ENCODE results near the gene LMO7. TPM values are rescaled to one million over a fixed set of nuclear protein-coding genes. Genes with fewer than 3 reads are reported as not detected.

The LMO7 gene
- total RNA-seq, 1 experiment from 2014 or later, result 18.5 TPM

DNA sequence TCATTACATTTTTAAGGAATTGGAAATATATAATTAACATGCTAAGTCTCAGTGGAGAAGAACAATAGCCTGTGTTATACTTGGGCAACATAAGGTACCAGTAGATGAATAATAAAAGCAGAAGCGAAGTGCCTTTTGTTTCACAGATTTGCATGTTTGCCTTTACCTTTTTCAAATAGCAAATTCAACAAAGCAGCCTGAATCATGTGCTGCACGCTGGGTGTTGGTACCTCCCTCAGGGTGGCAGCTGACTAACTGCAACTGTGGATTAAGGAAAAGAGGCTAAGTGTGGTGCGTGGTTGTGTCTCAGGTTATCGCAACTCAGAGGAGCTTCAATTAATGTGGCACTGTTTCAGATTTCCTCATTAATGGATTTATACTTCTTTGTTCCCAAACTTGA, 189.0 kb downstream of the LMO7 start:
- no peak for DNase-seq (ENCODE audit: low spot score)
- no peaks in the 10 kb centered on the region for H3K27me3 Mint-ChIP-seq (ENCODE audit: low read depth)
- ATAC-seq, result peak; percentile 88
- peaks cover 54% of the 10 kb centered on the region for H3K4me1 Mint-ChIP-seq
- peaks cover 15% of the 10 kb centered on the region for H3K36me3 Mint-ChIP-seq
- ChIA-PET CTCF (interaction anchor here (1.0 kb wide), 1 partner anchor 140 kb away, joined by 4 read pairs; no protein-coding TSS in a partner anchor), POLR2A (no interaction called here)
- TF ChIP-seq, protein P1, sequence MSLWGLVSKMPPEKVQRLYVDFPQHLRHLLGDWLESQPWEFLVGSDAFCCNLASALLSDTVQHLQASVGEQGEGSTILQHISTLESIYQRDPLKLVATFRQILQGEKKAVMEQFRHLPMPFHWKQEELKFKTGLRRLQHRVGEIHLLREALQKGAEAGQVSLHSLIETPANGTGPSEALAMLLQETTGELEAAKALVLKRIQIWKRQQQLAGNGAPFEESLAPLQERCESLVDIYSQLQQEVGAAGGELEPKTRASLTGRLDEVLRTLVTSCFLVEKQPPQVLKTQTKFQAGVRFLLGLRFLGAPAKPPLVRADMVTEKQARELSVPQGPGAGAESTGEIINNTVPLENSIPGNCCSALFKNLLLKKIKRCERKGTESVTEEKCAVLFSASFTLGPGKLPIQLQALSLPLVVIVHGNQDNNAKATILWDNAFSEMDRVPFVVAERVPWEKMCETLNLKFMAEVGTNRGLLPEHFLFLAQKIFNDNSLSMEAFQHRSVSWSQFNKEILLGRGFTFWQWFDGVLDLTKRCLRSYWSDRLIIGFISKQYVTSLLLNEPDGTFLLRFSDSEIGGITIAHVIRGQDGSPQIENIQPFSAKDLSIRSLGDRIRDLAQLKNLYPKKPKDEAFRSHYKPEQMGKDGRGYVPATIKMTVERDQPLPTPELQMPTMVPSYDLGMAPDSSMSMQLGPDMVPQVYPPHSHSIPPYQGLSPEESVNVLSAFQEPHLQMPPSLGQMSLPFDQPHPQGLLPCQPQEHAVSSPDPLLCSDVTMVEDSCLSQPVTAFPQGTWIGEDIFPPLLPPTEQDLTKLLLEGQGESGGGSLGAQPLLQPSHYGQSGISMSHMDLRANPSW (CRISPR knock-in tag; conservative IDR thresholded peaks at IDR 0.05; ENCODE audit: low read depth), result no peak
- TF ChIP-seq, protein P2, sequence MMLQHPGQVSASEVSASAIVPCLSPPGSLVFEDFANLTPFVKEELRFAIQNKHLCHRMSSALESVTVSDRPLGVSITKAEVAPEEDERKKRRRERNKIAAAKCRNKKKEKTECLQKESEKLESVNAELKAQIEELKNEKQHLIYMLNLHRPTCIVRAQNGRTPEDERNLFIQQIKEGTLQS (CRISPR knock-in tag; conservative IDR thresholded peaks at IDR 0.05), result no peak
- TF ChIP-seq, protein P3, sequence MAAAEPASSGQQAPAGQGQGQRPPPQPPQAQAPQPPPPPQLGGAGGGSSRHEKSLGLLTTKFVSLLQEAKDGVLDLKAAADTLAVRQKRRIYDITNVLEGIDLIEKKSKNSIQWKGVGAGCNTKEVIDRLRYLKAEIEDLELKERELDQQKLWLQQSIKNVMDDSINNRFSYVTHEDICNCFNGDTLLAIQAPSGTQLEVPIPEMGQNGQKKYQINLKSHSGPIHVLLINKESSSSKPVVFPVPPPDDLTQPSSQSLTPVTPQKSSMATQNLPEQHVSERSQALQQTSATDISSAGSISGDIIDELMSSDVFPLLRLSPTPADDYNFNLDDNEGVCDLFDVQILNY (CRISPR knock-in tag; IDR thresholded peaks at IDR 0.05), result no peak
- TF ChIP-seq, protein P4, sequence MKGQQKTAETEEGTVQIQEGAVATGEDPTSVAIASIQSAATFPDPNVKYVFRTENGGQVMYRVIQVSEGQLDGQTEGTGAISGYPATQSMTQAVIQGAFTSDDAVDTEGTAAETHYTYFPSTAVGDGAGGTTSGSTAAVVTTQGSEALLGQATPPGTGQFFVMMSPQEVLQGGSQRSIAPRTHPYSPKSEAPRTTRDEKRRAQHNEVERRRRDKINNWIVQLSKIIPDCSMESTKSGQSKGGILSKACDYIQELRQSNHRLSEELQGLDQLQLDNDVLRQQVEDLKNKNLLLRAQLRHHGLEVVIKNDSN (CRISPR knock-in tag; IDR thresholded peaks at IDR 0.05), result peak; percentile 69; the same call in 1 of the 2 replicates
- TF ChIP-seq, protein P5, sequence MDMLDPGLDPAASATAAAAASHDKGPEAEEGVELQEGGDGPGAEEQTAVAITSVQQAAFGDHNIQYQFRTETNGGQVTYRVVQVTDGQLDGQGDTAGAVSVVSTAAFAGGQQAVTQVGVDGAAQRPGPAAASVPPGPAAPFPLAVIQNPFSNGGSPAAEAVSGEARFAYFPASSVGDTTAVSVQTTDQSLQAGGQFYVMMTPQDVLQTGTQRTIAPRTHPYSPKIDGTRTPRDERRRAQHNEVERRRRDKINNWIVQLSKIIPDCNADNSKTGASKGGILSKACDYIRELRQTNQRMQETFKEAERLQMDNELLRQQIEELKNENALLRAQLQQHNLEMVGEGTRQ (CRISPR knock-in tag; IDR thresholded peaks at IDR 0.05), result peak; percentile 58
- no peak for TF ChIP-seq TEAD4 (CRISPR knock-in tag; IDR thresholded peaks at IDR 0.05)
- peak; percentile 46; the same call in 1 of the 2 replicates for TF ChIP-seq TEAD1 (CRISPR knock-in tag; IDR thresholded peaks at IDR 0.05)
- no peak for TF ChIP-seq KAT7 (CRISPR knock-in tag; IDR thresholded peaks at IDR 0.05; ENCODE audit: borderline replicate concordance)
- no peaks in the 10 kb centered on the region for H3K9me3 Mint-ChIP-seq
- no peak overlapping the region for H3K4me3 Mint-ChIP-seq
- no peak overlapping the region for H3K27ac Mint-ChIP-seq

DNA sequence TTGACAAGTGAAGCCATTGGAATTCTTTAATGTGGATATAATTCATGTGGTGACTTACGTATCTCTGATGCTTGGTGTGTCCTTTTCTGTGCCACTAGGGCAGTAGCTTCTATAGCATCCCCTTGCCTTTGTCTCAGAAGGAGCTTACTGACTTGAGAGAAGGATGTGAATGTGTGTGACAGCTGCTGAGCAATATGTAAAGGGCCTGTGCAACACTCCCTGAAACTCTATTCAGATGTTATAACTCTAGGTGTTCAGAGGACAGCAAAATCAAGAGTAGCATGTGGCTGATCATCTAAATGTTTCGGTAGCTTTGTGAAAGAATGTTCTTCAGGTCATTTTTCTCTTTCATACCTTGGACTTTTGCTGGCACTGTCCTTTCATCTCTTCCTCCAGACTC, 189.5 kb downstream of the LMO7 start:
- no peak overlapping the region for H3K4me3 Mint-ChIP-seq
- H3K4me1 Mint-ChIP-seq, result peaks cover 54% of the 10 kb centered on the region
- H3K9me3 Mint-ChIP-seq, result peaks cover under 1% of the 10 kb centered on the region; the same call in 1 of the 2 replicates
- H3K27me3 Mint-ChIP-seq (ENCODE audit: low read depth), result no peaks in the 10 kb centered on the region
- ChIA-PET POLR2A (no interaction called here), CTCF (interaction anchor here (1.0 kb wide), 1 partner anchor 141 kb away, joined by 4 read pairs; no protein-coding TSS in a partner anchor)
- peaks cover 15% of the 10 kb centered on the region for H3K36me3 Mint-ChIP-seq
- no peak overlapping the region for H3K27ac Mint-ChIP-seq
- ATAC-seq (peak; percentile 24), DNase-seq (ENCODE audit: low spot score) (no peak)
- TF ChIP-seq CREB1 (CRISPR knock-in tag; IDR thresholded peaks at IDR 0.05) (no peak), MXD4 (CRISPR knock-in tag; IDR thresholded peaks at IDR 0.05; ENCODE audit: borderline replicate concordance) (no peak), ZNF396 (CRISPR knock-in tag; IDR thresholded peaks at IDR 0.05; ENCODE audit: borderline replicate concordance) (no peak), ZBTB21 (CRISPR knock-in tag; IDR thresholded peaks at IDR 0.05; ENCODE audit: borderline replicate concordance) (no peak), NR3C1 (CRISPR knock-in tag; conservative IDR thresholded peaks at IDR 0.05; ENCODE audit: low read depth) (no peak), ZNF416 (CRISPR knock-in tag; IDR thresholded peaks at IDR 0.05) (no peak), NFATC4 (CRISPR knock-in tag; IDR thresholded peaks at IDR 0.05) (no peak), KAT7 (CRISPR knock-in tag; IDR thresholded peaks at IDR 0.05; ENCODE audit: borderline replicate concordance) (no peak), HMGA2 (CRISPR knock-in tag; IDR thresholded peaks at IDR 0.05) (no peak), TCF7 (CRISPR knock-in tag; IDR thresholded peaks at IDR 0.05; ENCODE audit: low read depth) (no peak), CREM (CRISPR knock-in tag; IDR thresholded peaks at IDR 0.05) (no peak)
- TF ChIP-seq, protein P6, sequence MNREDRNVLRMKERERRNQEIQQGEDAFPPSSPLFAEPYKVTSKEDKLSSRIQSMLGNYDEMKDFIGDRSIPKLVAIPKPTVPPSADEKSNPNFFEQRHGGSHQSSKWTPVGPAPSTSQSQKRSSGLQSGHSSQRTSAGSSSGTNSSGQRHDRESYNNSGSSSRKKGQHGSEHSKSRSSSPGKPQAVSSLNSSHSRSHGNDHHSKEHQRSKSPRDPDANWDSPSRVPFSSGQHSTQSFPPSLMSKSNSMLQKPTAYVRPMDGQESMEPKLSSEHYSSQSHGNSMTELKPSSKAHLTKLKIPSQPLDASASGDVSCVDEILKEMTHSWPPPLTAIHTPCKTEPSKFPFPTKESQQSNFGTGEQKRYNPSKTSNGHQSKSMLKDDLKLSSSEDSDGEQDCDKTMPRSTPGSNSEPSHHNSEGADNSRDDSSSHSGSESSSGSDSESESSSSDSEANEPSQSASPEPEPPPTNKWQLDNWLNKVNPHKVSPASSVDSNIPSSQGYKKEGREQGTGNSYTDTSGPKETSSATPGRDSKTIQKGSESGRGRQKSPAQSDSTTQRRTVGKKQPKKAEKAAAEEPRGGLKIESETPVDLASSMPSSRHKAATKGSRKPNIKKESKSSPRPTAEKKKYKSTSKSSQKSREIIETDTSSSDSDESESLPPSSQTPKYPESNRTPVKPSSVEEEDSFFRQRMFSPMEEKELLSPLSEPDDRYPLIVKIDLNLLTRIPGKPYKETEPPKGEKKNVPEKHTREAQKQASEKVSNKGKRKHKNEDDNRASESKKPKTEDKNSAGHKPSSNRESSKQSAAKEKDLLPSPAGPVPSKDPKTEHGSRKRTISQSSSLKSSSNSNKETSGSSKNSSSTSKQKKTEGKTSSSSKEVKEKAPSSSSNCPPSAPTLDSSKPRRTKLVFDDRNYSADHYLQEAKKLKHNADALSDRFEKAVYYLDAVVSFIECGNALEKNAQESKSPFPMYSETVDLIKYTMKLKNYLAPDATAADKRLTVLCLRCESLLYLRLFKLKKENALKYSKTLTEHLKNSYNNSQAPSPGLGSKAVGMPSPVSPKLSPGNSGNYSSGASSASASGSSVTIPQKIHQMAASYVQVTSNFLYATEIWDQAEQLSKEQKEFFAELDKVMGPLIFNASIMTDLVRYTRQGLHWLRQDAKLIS (CRISPR knock-in tag; IDR thresholded peaks at IDR 0.05; ENCODE audit: borderline replicate concordance), result no peak
- TF ChIP-seq, protein P7, sequence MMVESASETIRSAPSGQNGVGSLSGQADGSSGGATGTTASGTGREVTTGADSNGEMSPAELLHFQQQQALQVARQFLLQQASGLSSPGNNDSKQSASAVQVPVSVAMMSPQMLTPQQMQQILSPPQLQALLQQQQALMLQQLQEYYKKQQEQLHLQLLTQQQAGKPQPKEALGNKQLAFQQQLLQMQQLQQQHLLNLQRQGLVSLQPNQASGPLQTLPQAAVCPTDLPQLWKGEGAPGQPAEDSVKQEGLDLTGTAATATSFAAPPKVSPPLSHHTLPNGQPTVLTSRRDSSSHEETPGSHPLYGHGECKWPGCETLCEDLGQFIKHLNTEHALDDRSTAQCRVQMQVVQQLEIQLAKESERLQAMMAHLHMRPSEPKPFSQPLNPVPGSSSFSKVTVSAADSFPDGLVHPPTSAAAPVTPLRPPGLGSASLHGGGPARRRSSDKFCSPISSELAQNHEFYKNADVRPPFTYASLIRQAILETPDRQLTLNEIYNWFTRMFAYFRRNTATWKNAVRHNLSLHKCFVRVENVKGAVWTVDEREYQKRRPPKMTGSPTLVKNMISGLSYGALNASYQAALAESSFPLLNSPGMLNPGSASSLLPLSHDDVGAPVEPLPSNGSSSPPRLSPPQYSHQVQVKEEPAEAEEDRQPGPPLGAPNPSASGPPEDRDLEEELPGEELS (CRISPR knock-in tag; IDR thresholded peaks at IDR 0.05), result no peak
- TF ChIP-seq, protein P8, sequence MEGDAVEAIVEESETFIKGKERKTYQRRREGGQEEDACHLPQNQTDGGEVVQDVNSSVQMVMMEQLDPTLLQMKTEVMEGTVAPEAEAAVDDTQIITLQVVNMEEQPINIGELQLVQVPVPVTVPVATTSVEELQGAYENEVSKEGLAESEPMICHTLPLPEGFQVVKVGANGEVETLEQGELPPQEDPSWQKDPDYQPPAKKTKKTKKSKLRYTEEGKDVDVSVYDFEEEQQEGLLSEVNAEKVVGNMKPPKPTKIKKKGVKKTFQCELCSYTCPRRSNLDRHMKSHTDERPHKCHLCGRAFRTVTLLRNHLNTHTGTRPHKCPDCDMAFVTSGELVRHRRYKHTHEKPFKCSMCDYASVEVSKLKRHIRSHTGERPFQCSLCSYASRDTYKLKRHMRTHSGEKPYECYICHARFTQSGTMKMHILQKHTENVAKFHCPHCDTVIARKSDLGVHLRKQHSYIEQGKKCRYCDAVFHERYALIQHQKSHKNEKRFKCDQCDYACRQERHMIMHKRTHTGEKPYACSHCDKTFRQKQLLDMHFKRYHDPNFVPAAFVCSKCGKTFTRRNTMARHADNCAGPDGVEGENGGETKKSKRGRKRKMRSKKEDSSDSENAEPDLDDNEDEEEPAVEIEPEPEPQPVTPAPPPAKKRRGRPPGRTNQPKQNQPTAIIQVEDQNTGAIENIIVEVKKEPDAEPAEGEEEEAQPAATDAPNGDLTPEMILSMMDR (IDR thresholded peaks at IDR 0.05), result no peak

Data from WTC11 (cell line).